ENCODE data around the gene NTM.
"Not testable (repeated sequence)": the region's sequence is repeated elsewhere in the genome, so short reads cannot be mapped to it uniquely, and the experiment has no call there.

NTM gene

DNA sequence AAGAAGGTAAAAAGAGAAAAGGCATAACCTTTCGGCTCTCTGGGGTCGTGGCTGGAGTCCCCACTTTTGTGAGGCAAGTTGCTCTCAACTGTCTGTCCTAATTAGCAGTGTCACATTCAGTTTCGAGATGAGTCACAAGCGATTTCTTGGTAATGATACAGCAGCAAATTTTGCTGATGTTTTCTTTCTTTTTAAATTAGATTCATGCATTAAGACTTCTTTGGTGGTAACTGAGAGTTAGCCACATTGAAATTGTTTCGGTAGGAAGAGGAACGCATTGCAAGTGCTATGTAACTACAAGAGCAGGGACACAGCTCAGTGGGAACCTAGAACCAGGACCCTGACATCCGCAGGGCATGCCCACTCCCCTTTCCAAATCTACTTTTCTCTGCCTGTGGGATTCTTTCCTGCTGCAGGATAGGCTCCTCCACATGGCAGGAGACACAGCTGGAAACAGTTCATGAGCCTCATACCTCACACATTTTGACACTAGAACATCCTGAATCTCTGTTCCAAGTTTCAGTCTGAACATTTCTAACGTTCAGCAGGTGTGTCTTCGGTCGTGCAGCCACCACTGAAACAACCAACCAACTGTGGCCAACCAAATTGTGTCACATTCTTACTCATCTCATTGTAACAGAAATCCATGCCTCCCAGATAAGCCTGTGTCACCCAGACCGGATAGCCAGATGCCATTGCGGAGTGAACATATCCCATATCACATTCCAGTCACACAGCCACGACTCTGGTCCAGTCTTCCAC is 987.6 kb downstream of the NTM start:
- peak; percentile 80 for DNase-seq

DNA sequence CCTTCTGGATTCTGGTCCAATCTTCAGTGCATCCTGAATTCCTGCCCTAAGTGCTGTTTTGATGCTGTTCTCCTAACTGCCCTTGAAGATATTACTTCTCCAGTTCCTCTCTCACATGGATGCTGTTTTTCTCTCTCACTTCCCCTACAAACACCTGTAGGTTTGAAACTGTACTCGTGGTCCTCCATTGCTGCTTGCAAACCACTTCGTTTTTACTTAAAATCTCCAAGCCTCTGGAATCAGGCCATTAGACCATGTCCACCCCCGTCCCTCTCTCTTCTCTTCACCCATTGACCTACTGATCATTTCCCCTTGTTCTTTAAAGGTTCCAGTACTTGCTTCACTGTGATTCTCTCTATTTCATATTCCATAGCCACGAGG is 988.1 kb downstream of the NTM start:
- DNase-seq = peak; percentile 33

DNA sequence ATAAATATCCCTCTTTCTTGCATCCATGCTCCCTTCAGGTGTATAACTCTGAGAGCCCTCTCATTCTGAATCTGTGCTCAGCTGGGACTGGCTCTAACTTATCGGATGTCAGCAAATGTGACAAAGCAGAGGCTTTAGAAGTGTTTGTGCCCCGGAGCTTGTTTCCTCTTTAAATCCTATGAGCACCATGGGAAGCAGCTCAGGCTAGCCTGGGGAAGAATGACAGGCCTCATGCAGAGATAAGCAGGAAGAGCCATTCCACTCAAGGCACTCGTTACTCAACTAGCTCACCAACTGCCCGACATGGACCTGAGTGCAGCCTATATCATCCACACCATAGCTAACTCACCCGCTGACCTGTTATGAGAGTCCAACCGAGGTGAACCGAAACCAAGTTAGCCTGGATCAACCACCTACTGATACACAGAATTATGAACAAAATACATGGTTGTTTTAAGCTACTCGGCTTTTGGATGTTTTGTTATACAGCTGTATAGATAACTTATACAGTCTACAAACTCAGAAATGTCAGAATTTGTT is 990.7 kb downstream of the NTM start:
- peak; percentile 39 for DNase-seq

DNA sequence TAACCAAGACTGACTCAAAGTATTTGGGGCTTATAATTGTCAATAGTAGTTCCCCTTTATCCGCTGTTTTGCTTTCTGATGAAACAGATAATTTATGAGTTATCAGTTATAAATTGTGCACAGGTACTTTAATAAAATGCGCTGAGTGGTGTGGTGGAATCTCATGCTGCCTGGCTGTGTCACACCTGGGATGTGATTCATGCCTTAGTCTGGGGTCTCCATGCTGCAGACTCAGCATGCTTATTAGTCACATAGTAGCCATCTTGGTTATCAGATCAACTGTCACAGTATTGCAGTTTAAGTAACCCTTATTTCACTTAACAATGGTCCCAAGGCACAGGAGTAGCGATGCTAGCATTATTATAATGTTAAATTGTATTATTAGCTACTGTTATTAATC is 995.2 kb downstream of the NTM start:
- no peak for DNase-seq

DNA sequence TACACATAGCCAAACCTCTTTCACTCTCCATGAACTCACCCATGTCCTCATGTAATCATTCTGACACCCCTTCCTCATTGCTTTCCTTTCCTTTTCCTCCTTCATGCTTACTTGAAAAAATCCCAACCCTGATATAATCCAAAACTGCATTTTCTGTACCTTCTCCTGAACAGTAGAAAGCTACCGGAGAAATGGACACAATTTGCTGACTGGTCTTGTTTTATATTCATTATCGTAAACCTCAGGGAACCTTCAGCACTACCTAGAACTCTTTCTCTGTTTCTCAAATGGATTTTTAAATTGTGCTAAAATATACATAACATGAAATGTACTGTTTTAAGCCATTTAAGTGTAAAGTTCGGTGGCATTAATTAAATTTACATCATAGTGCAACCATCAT is 996.9 kb downstream of the NTM start:
- no peak for DNase-seq

DNA sequence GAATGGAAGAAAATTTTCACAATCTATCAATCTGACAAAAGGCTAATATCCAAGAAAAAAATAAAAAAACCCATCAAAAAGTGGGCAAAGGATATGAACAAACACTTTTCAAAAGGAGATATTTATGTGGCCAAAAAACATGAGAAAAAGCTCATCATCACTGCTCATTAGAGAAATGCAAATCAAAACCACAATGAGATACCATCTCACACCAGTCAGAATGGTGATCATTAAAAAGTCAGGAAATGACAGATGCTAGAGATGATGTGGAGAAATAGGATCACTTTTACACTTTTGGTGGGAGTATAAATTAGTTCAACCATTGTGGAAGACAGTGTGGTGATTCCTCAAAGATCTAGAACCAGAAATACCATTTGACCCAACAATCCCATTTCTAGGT is 999.7 kb downstream of the NTM start:
- DNase-seq = not testable (repeated sequence)

DNA sequence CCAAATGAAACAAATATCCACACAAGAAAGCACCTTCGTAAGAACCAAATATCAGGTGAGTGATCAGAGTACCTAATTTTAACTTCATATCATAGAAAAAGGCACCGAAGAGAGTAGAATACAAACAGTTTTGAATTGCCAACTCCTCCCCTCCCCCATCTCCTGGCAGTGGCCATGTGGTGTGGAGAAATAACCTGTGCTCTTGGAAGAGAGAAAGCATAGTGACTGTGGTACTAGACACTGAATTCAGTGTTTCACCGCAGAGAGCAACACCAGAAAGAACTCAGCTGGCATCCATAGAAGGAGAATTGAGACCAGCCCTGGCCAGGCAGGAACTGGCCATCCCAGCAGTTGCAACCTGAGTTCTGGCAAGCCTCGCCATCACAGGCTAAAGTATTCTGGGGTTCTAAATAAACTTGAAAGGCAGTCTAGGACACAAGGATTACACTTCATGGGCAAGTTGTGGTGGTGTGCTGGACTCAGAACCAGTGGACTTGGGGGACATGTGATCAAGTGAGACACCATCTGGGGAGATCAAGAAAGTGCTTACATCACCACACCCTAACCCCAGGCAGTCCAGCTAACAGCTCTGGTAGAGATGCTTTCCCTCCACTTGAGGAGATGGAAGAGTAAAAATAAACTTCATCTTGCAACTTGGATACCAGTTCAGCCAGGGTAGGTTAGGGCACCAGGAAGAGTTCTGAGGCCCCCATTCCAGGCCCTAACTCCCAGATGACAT is 1003.2 kb downstream of the NTM start:
- no peak for DNase-seq

DNA sequence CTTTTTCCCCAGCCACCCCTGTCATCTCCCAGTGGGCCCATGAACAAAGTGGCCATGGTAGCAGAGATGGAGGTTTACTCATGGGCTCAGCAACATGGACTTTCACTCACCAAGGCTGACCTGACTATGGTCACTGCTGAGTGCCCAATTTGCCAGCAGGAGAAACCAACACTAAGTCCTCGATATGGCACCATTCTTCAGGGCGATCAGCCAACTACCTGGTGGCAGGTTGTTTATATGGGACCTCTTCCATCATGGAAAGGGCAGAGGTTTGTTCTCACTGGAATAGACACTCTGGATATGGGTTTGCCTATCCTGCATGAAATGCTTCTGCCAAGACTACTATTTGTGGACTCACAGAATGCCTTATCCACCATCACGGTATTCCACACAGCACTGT is 1009.1 kb downstream of the NTM start:
- DNase-seq = no peak
